Esophagus muscularis mucosa (tissue), 4 donors: Measurements from ENCODE around the gene CSPG4. TPM values are rescaled to one million over a fixed set of nuclear protein-coding genes. Genes with fewer than 3 reads are reported as not detected.
A peak's percentile ranks its signal among the peaks of the same experiment; 100 is the strongest.

ENCODE experiments used
- DNase-seq: peaks from one replicate; pipeline ENCODE4 v3.0.0-alpha.2; 2017; ENCODE audit errors: extremely low spot score
- H3K27ac ChIP-seq, 4 donors: fragments of 200-600 bp; sonication (generic); replicated peaks in 1 of 4; 1 replicate in 3 of 4; 2 replicates in 1 of 4; pipeline ENCODE4 v1.5.1; 2016 to 2019; ENCODE audit warnings: mild to moderate bottlenecking in 1 of 4
- H3K27me3 ChIP-seq, 4 donors: fragments of 200-600 bp; sonication (generic); one replicate each; pipeline versions ENCODE4 v1.5.1 to v1.6.0; 2016 to 2019
- H3K36me3 ChIP-seq, 4 donors: fragments of 200-600 bp; sonication (generic); one replicate each; pipeline ENCODE4 v1.5.1; 2016 to 2019
- H3K4me1 ChIP-seq, 4 donors: fragments of 200-600 bp; sonication (generic); one replicate each; pipeline ENCODE4 v1.5.1; 2016 to 2019
- H3K4me3 ChIP-seq, 4 donors: fragments of 200-600 bp; sonication (generic); 1 replicate in 2 of 4; 2 replicates in 2 of 4; pipeline ENCODE4 v1.5.1; 2016 to 2019; ENCODE audit warnings: mild to moderate bottlenecking in 4 of 4, moderate library complexity in 1 of 4
- H3K9me3 ChIP-seq, 4 donors: fragments of 200-600 bp; sonication (generic); 1 replicate in 3 of 4; 2 replicates in 1 of 4; pipeline ENCODE4 v1.5.1; 2016 to 2019
- EP300 ChIP-seq: sonication (generic); formaldehyde crosslinking; IDR thresholded peaks from one replicate; pipeline ENCODE4 v1.6.1; 2017; ENCODE audit warnings: antibody characterized with exemption
- POLR2A ChIP-seq: fragments of 450-650 bp; IDR thresholded peaks from one replicate; pipeline ENCODE4 v1.6.1; 2017; ENCODE audit warnings: antibody characterized with exemption, moderate library complexity, mild to moderate bottlenecking, low read depth
- POLR2AphosphoS5 ChIP-seq, 2 donors: sonication (generic); formaldehyde crosslinking; IDR thresholded peaks; one replicate each; pipeline ENCODE4 v1.6.1; 2017; ENCODE audit warnings: antibody characterized with exemption in 2 of 2
- WGBS: methylation state at CpG from one replicate; pipeline ENCODE4 v1.1.5; 2018; 5-methylcytosine and 5-hydroxymethylcytosine counted together
- intact Hi-C: fragments of 100-400 bp; cut with DNase I; formaldehyde crosslinking; loops from one replicate; pipeline ENCODE4 v1.15.1; 2023
- total RNA-seq, 4 donors: library from RNA; depleted of rRNA; stranded (reverse); fragments of >200 nt; gene quantifications; one replicate each; pipeline versions ENCODE4 v1.1.0 to v1.2.1, GENCODE V29; 2016
- TF ChIP-seq, protein P1 (sequence below), 3 experiments: fragments of 200-600 bp in 2 of 3; fragments of 450-650 bp in 1 of 3; sonication (generic) in 2 of 3; IDR thresholded peaks; one replicate each; pipeline ENCODE4 v1.5.1; 2017 to 2019; ENCODE audit warnings: antibody characterized with exemption in 3 of 3, mild to moderate bottlenecking in 2 of 3, moderate library complexity in 1 of 3

The CSPG4 gene
- total RNA-seq, 4 donors from 2014 or later: 133 to 386 (median 182) TPM

DNA sequence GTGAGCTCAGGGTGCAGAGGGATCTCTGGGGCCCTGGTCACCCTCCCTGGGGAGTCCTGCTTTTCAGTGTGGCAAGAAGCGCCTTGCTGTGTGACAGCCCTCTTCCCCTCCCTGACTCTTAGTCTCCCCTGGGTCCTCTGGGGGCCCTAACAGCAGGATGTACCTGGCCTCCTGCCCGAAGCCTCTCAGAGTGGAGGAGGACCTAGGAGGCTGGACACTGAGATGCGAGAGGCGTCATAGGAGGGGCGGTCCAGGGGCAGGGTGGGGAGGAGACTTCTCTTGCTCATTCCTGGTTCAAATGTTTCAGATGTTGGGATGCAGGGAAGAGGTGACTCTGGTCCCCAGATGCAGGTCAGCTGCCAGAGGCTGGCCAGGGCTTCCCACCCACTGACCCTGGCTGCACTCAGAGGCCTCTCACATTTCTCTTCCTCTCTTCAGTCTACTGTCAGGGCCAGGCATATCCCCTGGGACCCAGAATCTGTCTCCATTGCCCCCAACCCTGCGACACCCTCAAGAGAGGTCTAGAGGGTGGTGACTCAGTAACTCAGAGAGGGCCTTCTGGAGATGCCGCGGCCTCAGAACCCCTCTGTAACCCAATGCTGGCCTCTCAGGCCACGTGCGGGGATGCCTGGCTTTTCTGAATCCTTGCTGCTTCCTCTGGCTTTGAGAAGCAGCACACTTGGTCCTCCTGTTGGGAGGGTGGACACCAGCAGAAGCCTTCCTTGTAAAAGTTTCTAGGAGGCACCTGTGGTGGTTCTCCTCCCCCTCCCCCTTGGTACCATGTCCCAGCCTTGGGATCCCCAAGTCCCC is 39.0 kb downstream of the CSPG4 start:
- DNase-seq: no peak
- TF ChIP-seq POLR2A (no peak), POLR2AphosphoS5 (IDR thresholded peaks at IDR 0.05) (peak; percentile 45 to 49)
- intact Hi-C loops: no loop called here
- H3K27ac ChIP-seq: peak overlapping the region; percentile 78 to 88 (median 87)
- WGBS: 45% methylated on average over 10 of the region's 10 CpGs
- no peaks in the 10 kb centered on the region for H3K27me3 ChIP-seq
- no peaks in the 10 kb centered on the region for H3K9me3 ChIP-seq
- H3K4me1 ChIP-seq: peaks cover 27 to 68% (median 66%) of the 10 kb centered on the region in 4 donors
- H3K4me3 ChIP-seq: peak overlapping the region in 2 of 4 donors; percentile 1 to 7
- H3K36me3 ChIP-seq: peaks cover 0 to 46% (median 29%) of the 10 kb centered on the region in 4 donors

DNA sequence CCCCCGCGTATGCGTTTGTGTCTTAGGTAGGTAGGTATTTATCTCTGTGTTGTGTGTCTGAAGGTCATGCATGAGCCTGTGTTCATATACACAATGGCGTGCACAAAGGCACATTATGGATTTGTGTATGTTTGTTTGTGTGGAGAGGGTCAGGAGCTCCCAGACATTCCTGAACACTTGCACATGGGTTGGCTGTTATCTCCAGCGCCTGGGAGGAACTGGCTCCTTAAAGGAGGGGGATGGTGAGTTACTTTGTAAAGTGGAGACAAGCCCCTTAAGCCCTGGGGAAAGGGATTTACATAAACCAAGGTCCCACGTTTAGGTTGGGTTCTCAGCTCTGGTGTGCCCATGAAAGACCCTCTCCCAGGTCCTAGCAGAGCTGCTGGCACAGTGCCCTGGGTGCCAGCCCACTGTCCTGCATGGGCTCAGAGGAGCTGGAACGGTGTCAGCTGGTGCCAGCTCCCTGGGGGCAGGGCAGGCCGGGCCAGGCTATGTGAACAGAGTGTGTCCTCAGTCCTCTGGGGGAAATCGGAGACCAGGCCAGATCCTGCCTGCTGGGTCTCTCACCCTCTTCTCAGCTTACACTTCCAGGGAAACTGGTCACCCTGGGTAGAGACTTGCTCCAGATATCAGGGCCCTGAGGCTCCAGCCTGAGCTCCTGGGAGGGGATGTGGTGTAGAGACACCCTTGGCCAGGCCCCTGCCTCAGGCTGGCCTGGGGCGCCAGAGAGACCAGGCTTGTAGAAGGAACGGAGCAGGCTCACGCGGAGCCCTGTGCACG is 39.8 kb downstream of the CSPG4 start:
- Histone ChIP-seq H3K27ac (peak overlapping the region; percentile 78 to 88 (median 87)), H3K36me3 (peaks cover 0 to 38% (median 22%) of the 10 kb centered on the region in 4 donors), H3K27me3 (no peaks in the 10 kb centered on the region), H3K4me3 (peak overlapping the region in 2 of 4 donors; percentile 1 to 7), H3K9me3 (no peaks in the 10 kb centered on the region), H3K4me1 (peaks cover 28 to 70% (median 69%) of the 10 kb centered on the region in 4 donors)
- intact Hi-C loops: no loop called here
- TF ChIP-seq EP300 (no peak), POLR2A (no peak), POLR2AphosphoS5 (IDR thresholded peaks at IDR 0.05) (peak; percentile 18 to 51)
- TF ChIP-seq, protein P1, sequence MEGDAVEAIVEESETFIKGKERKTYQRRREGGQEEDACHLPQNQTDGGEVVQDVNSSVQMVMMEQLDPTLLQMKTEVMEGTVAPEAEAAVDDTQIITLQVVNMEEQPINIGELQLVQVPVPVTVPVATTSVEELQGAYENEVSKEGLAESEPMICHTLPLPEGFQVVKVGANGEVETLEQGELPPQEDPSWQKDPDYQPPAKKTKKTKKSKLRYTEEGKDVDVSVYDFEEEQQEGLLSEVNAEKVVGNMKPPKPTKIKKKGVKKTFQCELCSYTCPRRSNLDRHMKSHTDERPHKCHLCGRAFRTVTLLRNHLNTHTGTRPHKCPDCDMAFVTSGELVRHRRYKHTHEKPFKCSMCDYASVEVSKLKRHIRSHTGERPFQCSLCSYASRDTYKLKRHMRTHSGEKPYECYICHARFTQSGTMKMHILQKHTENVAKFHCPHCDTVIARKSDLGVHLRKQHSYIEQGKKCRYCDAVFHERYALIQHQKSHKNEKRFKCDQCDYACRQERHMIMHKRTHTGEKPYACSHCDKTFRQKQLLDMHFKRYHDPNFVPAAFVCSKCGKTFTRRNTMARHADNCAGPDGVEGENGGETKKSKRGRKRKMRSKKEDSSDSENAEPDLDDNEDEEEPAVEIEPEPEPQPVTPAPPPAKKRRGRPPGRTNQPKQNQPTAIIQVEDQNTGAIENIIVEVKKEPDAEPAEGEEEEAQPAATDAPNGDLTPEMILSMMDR (IDR thresholded peaks at IDR 0.05): no peak
- WGBS: 32% methylated on average over 10 of the region's 14 CpGs
- DNase-seq: no peak

DNA sequence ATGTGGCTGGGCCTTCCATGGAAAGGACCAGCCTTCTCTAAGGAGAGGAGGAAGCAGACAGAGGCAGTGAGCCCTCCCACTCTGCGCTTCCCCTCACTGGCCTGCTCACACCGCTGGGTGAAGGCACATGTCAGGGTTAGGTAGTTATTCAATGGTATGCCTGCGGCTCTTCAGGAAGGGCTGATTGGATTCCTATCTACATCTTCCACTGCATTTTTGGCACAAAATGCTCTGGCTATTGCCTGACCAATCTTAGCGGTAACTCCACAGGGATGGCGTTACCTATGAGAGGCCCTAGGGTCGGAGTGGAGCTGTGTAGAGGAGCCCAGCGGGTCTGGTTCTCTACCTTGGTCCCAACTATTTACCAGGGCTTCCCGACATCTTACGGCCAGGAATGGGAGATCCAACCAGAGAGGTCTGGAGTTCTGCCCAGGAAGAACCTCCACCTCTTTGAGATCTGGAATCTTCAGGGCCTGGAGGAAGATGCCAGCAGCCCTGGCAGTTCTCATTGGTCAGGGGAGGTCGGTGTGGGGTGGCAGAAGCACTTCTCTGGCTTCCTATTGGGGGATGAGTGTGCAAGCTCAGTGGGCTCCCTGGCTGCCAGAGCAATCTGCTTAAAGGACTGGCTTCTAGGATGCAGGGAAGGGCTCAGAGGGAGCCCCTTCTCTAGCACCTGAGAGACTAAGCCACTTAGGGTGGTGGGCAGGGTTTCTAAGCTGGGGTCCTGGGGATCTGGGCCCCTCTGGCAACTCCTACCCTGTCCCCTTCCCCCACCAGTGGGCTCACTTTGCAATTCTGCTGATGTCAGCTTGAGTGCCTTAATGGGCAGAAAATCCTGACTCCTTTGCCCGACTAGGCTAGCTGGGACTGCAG is 40.7 kb downstream of the CSPG4 start:
- 66% methylated on average over 11 of the region's 11 CpGs for WGBS
- no peak overlapping the region for H3K4me3 ChIP-seq
- intact Hi-C loops: no loop called here
- no peaks in the 10 kb centered on the region for H3K27me3 ChIP-seq
- peaks cover 37 to 79% (median 78%) of the 10 kb centered on the region in 4 donors for H3K4me1 ChIP-seq
- TF ChIP-seq EP300 (no peak), POLR2AphosphoS5 (IDR thresholded peaks at IDR 0.05) (peak in 1 of 2 donors; percentile 64), POLR2A (no peak)
- H3K9me3 ChIP-seq: no peaks in the 10 kb centered on the region
- no peak for DNase-seq
- peak overlapping the region; percentile 78 to 88 (median 87) for H3K27ac ChIP-seq
- H3K36me3 ChIP-seq: peaks cover 0 to 29% (median 13%) of the 10 kb centered on the region in 4 donors

DNA sequence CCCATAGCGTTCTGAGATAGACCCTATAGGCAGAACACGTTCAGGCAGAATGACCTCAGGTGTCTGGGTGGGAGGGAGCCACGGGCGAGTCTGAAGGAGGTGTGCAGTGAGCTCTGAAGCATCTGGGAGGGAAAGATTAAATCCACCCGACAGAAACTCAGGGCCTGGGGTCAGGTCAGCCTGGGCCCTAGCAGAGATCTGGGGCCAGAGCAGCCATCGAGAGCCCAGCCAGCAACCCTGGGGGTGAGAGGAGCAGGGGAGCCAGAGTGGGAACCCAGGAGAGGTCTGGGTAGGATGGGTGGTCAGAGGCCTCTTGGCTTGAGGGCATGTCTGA is 42.8 kb downstream of the CSPG4 start:
- H3K36me3 ChIP-seq: peaks cover 0 to 8% (median 0%) of the 10 kb centered on the region in 4 donors
- WGBS: 85% methylated on average over 6 of the region's 6 CpGs
- H3K27me3 ChIP-seq: no peaks in the 10 kb centered on the region
- H3K4me3 ChIP-seq: no peak overlapping the region
- DNase-seq: no peak
- peak overlapping the region in 1 of 4 donors; percentile 11 for H3K27ac ChIP-seq
- peaks cover 46 to 75% (median 70%) of the 10 kb centered on the region in 4 donors for H3K4me1 ChIP-seq
- TF ChIP-seq POLR2AphosphoS5 (IDR thresholded peaks at IDR 0.05) (peak in 1 of 2 donors; percentile 2), POLR2A (no peak), EP300 (no peak)
- TF ChIP-seq, protein P1 (IDR thresholded peaks at IDR 0.05): no peak
- intact Hi-C loops: no loop called here
- H3K9me3 ChIP-seq: no peaks in the 10 kb centered on the region

DNA sequence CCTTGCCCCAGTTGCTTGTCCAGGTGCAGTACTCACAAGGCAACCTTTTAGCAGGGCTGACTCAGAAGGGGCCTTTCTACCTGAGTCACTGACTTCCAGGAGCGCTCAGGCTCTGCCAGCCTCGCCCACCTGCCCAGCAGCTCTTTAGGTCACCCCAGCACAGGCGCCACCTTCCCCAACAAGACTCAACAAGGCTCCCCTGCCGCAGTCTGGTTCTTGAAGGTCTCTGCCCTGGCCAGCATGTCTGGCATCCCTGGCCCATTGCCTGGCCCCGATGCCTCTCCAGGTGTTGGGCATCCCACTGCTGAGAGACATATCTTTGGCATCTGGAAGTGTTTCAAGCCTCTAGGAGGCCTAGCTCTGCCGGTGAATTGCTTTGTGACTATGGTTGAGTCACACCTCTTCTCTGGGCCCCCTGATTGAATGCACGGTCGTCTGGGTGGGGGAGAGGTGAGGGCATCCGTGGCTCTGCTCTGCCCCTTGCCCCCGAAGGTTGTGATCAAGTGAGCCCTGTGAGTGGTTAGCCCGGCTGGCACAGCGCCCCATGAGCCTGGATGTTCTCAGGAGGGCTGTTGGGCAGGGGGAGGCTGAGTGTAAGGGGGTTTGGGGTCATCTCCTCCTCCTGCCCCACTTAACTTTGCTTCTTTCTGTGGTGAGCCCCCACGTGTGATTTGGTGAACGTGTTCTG is 43.3 kb downstream of the CSPG4 start:
- whole genome bisulfite sequencing: 77% methylated on average over 7 of the region's 14 CpGs
- no peak for DNase-seq
- Histone ChIP-seq H3K9me3 (no peaks in the 10 kb centered on the region), H3K4me1 (peaks cover 45 to 70% (median 65%) of the 10 kb centered on the region in 4 donors), H3K27me3 (no peaks in the 10 kb centered on the region), H3K27ac (peak overlapping the region in 2 of 4 donors; percentile 11 to 25), H3K4me3 (no peak overlapping the region), H3K36me3 (peaks cover 0 to 3% (median 0%) of the 10 kb centered on the region in 4 donors)
- TF ChIP-seq POLR2A (no peak), EP300 (no peak), POLR2AphosphoS5 (IDR thresholded peaks at IDR 0.05) (no peak)
- TF ChIP-seq, protein P1 (IDR thresholded peaks at IDR 0.05): no peak
- intact Hi-C loops: no loop called here
